ENCODE data around the gene CDH24. TPM values are rescaled to one million over a fixed set of nuclear protein-coding genes. Genes with fewer than 3 reads are reported as not detected.
"Not testable (repeated sequence)": the region's sequence is repeated elsewhere in the genome, so short reads cannot be mapped to it uniquely, and the experiment has no call there.

The CDH24 gene
- total RNA-seq, 1 donor from 2014 or later, result 15.0 TPM

DNA sequence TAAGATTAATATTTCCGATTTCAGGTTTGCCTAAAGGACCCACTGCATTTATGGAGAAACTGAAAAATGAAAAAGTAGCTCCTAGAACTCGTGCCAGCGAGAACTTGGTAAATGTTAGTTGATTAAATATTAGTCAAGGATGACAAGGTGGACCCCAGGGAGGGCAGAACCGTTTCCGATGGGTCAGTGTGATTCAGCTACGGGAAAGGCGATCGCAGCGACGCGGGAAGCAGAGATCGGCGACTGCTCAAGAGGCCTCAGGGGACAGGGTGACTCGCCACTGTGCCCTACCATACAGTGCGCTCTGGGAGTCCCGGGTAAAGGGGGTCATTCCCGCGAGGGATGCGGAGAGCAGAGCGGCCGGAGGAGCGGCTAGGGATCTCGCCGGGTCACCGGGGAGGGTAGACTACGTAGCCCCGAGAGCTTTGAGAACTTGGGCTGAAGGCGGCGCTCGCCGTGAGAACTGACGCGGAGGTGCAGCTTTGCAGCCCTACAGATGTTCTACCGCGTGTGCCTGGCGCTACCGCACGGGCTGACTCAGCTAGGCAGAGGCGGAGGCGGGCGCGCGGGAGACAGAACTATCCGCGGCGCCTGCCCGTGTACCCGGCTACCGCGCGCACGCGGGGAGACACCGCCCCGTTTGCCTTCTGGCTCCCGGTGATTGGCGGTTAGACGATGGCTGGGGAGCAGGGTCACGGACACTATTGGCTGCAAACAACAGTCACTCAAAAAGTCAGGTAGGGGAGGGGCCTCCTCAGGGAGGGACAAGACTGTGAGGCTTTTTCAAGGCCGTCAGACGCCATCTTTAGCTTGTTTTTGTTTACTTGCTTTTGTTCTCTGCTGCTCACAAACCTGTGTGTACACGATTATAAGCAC lies 50.5 kb downstream of the CDH24 start:
- Mint-ChIP-seq H3K9me3 (peaks cover 2% of the 10 kb centered on the region), H3K4me3 (peak overlapping the region; percentile 94), H3K27me3 (ENCODE audit: insufficient read depth, low read depth) (peaks cover 8% of the 10 kb centered on the region), H3K27ac (peak overlapping the region; percentile 99), H3K4me1 (peaks cover 48% of the 10 kb centered on the region), H3K36me3 (peaks cover 4% of the 10 kb centered on the region)
- Histone ChIP-seq H3K27ac (peak overlapping the region; percentile 91), H3K27me3 (no peaks in the 10 kb centered on the region), H4K20me1 (ENCODE audit: low read depth) (no peaks in the 10 kb centered on the region), H3K4me1 (peaks cover 19% of the 10 kb centered on the region), H2AFZ (replicated peaks) (peak overlapping the region; percentile 93), H3F3A (ENCODE audit: low read depth) (peaks cover 48% of the 10 kb centered on the region), H3K4me3 (peak overlapping the region; percentile 65), H3K9ac (peak overlapping the region; percentile 46), H3K4me2 (peak overlapping the region; percentile 81), H3K36me3 (no peaks in the 10 kb centered on the region), H3K79me2 (ENCODE audit: low read depth) (peaks cover 7% of the 10 kb centered on the region), H3K9me3 (ENCODE audit: low read depth) (no peaks in the 10 kb centered on the region)
- no peak for TF ChIP-seq EZH2phosphoT487 (IDR thresholded peaks at IDR 0.05)
- TF ChIP-seq, protein P1, sequence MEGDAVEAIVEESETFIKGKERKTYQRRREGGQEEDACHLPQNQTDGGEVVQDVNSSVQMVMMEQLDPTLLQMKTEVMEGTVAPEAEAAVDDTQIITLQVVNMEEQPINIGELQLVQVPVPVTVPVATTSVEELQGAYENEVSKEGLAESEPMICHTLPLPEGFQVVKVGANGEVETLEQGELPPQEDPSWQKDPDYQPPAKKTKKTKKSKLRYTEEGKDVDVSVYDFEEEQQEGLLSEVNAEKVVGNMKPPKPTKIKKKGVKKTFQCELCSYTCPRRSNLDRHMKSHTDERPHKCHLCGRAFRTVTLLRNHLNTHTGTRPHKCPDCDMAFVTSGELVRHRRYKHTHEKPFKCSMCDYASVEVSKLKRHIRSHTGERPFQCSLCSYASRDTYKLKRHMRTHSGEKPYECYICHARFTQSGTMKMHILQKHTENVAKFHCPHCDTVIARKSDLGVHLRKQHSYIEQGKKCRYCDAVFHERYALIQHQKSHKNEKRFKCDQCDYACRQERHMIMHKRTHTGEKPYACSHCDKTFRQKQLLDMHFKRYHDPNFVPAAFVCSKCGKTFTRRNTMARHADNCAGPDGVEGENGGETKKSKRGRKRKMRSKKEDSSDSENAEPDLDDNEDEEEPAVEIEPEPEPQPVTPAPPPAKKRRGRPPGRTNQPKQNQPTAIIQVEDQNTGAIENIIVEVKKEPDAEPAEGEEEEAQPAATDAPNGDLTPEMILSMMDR (IDR thresholded peaks at IDR 0.05), result peak; percentile 48
- TF ChIP-seq EZH2 (IDR thresholded peaks at IDR 0.05), result no peak
- DNase-seq (ENCODE audit: low spot score), result peak; percentile 97

DNA sequence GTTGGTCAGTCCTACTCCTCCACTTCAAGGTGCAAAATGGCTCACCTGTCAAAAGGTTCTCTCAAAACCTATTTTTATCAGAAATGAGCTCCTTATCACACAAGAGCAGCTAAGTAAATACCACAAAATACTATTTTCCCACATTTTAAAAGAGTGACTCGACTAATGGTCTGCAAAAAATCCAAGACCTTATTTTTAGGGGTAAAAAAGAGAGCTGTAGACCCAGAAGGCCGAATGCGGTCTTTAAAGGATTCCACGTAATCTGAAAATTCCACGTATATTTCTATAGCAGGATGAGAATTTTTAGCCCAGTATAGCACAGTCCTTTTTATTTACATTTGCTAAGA lies 51.2 kb downstream of the CDH24 start:
- Histone ChIP-seq H3K36me3 (no peaks in the 10 kb centered on the region), H3K4me2 (peak overlapping the region; percentile 81), H3K9me3 (ENCODE audit: low read depth) (no peaks in the 10 kb centered on the region), H3K4me3 (peak overlapping the region; percentile 65), H3F3A (ENCODE audit: low read depth) (peaks cover 42% of the 10 kb centered on the region), H3K79me2 (ENCODE audit: low read depth) (peaks cover 7% of the 10 kb centered on the region), H3K27ac (no peak overlapping the region), H3K27me3 (no peaks in the 10 kb centered on the region), H3K4me1 (peaks cover 19% of the 10 kb centered on the region), H4K20me1 (ENCODE audit: low read depth) (no peaks in the 10 kb centered on the region), H2AFZ (replicated peaks) (no peak overlapping the region), H3K9ac (peak overlapping the region; percentile 46)
- Mint-ChIP-seq H3K27ac (peak overlapping the region; percentile 99), H3K4me3 (peak overlapping the region; percentile 94), H3K36me3 (peaks cover 4% of the 10 kb centered on the region), H3K9me3 (peaks cover 2% of the 10 kb centered on the region), H3K4me1 (peaks cover 46% of the 10 kb centered on the region), H3K27me3 (ENCODE audit: insufficient read depth, low read depth) (peaks cover 8% of the 10 kb centered on the region)
- DNase-seq (ENCODE audit: low spot score), result no peak
- TF ChIP-seq, protein P1 (IDR thresholded peaks at IDR 0.05), result no peak
- no peak for TF ChIP-seq EZH2phosphoT487 (IDR thresholded peaks at IDR 0.05)
- no peak for TF ChIP-seq EZH2 (IDR thresholded peaks at IDR 0.05)

DNA sequence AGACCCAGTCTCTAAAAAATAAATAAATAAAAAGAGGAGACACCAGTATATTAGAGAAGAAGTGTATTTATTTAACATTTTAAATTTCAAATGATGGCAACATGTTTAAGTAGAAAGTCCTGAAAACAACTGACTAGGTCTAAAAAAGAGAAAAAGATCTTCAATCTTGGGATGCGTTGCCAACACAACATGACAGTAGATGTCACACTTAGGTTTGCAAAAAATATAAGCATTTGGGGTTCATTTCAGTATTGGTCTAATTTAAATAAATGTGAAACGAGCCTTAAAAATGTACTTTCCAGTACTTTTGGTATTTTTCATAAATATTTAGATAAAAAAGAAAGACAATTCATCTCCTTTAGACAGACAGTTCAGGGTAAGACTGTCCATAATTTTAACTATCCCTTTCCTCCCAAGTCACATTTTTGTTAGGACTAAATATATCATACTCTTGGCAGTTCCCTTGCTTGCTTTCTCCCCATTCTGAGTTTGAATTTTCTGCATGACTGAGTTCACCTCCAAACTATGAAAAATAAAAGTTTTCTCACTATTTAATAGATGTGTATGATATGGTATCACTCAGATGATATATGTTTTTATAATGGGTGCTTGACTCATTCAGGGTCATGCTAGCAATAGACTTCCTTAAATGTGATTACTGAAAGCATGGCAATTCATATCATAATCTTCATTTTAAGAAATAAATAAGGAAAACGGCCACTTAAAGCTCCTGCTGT lies 51.7 kb downstream of the CDH24 start:
- Histone ChIP-seq H4K20me1 (ENCODE audit: low read depth) (no peaks in the 10 kb centered on the region), H2AFZ (replicated peaks) (no peak overlapping the region), H3K9me3 (ENCODE audit: low read depth) (no peaks in the 10 kb centered on the region), H3K79me2 (ENCODE audit: low read depth) (peaks cover 7% of the 10 kb centered on the region), H3K4me1 (peaks cover 19% of the 10 kb centered on the region), H3K4me2 (peak overlapping the region; percentile 81), H3K27ac (no peak overlapping the region), H3K4me3 (peak overlapping the region; percentile 65), H3K36me3 (no peaks in the 10 kb centered on the region), H3F3A (ENCODE audit: low read depth) (peaks cover 42% of the 10 kb centered on the region), H3K27me3 (no peaks in the 10 kb centered on the region), H3K9ac (no peak overlapping the region)
- peaks cover 45% of the 10 kb centered on the region for H3K4me1 Mint-ChIP-seq
- DNase-seq (ENCODE audit: low spot score), result no peak
- peaks cover 8% of the 10 kb centered on the region for H3K27me3 Mint-ChIP-seq (ENCODE audit: insufficient read depth, low read depth)
- no peak for TF ChIP-seq EZH2 (IDR thresholded peaks at IDR 0.05)
- TF ChIP-seq EZH2phosphoT487 (IDR thresholded peaks at IDR 0.05), result no peak
- TF ChIP-seq, protein P1 (IDR thresholded peaks at IDR 0.05), result no peak
- no peak overlapping the region for H3K27ac Mint-ChIP-seq
- peak overlapping the region; percentile 94 for H3K4me3 Mint-ChIP-seq
- H3K9me3 Mint-ChIP-seq, result peaks cover 2% of the 10 kb centered on the region
- H3K36me3 Mint-ChIP-seq, result peaks cover 4% of the 10 kb centered on the region

DNA sequence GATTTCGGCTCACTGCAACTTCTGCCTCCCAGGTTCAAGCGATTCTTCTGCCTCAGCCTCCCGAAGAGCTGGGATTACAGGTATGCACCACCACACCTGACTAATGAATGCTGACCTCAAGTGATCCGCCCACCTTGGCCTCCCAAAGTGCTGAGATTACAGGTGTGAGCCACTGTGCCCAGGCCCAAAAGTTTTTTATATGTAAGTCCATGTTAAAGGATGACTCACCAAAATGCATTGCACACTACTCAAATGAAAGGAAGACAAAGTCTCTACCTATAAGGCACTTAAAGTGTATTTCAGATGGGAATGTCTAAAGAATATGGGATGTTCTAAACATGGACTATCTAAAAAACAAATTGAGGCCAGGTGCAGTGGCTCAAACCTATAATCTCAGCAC lies 53.0 kb downstream of the CDH24 start:
- H3K4me3 Mint-ChIP-seq; H4K20me1 ChIP-seq (ENCODE audit: low read depth); H3K9me3 Mint-ChIP-seq; H2AFZ ChIP-seq (replicated peaks); DNase-seq (ENCODE audit: low spot score); H3K27me3 ChIP-seq; H3K27ac ChIP-seq; H3K36me3 ChIP-seq; H3K36me3 Mint-ChIP-seq; H3K79me2 ChIP-seq (ENCODE audit: low read depth); H3K9me3 ChIP-seq (ENCODE audit: low read depth); H3K27ac Mint-ChIP-seq; H3K4me3 ChIP-seq; H3K27me3 Mint-ChIP-seq (ENCODE audit: insufficient read depth, low read depth); H3K9ac ChIP-seq; H3K4me2 ChIP-seq: not testable (repeated sequence)
- peaks cover 32% of the 10 kb centered on the region for H3F3A ChIP-seq (ENCODE audit: low read depth)
- peaks cover 15% of the 10 kb centered on the region for H3K4me1 ChIP-seq
- peaks cover 36% of the 10 kb centered on the region for H3K4me1 Mint-ChIP-seq
